ENCODE data around the gene DLK2.
"Not testable (repeated sequence)": the region's sequence is repeated elsewhere in the genome, so short reads cannot be mapped to it uniquely, and the experiment has no call there.

DLK2 gene, protein sequence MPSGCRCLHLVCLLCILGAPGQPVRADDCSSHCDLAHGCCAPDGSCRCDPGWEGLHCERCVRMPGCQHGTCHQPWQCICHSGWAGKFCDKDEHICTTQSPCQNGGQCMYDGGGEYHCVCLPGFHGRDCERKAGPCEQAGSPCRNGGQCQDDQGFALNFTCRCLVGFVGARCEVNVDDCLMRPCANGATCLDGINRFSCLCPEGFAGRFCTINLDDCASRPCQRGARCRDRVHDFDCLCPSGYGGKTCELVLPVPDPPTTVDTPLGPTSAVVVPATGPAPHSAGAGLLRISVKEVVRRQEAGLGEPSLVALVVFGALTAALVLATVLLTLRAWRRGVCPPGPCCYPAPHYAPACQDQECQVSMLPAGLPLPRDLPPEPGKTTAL
- total RNA-seq = 0 to 0.77 (median 0.35) reads per million in 3 donors

DNA sequence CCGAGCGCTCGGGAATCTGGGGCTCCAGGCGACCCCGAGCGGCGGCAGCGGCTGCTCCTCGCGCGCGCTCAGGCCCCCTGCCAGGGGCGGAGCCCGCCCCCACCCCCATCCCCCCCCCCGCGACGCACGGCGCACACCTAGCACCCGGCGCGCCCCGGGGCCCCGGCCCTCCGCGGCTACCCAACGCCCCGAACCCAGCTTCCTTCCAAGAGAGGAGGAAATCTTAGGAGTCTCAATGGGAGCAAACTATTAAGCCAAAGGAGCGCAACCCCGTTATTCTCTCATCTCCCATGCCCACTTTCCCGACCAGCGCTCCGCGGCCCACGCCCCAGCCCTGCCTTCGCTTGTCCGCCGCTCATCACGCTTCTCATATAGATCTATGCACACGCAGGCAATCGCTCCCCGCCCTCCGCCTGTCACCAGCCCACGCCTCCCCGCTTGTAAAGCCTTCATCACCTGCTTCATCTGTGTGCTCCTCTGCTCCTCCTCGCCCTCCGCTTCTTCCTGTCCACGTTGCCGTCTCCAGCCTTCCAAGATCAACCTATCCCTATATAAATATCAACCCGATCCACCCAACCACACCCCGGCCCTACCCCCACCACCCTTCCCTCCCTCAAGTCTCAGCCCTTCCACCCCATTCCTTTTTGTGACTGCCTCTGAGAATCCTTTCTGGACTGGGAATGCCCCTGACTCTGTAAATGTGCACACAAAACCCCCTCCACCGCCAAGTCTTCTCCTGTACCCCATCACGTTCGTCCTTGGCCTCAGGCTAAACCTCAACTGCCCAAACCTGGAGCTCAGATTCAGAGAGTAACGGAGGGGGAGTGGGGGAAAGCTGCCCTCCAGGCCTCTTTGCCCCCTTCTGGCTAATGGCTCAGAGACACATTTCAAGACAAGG lies at the start of gene DLK2:
TSS of gene DLK2 (minus strand) at position 18 of the 898 bp plus-strand sequence. CDS start 723 bp downstream, outside the sequence.
- DNase-seq = peak in 2 of 3 donors; percentile 11 to 28
- Histone ChIP-seq H3K36me3 (ENCODE audit: control insufficient read depth, insufficient read depth, low read length) (peaks cover 4% of the 10 kb centered on the region), H3K4me1 (ENCODE audit: control insufficient read depth, insufficient read depth, low read length, poor library complexity, severe bottlenecking) (peaks cover 12% of the 10 kb centered on the region), H3K9me3 (ENCODE audit: control insufficient read depth, low read length) (no peaks in the 10 kb centered on the region), H3K4me3 (ENCODE audit: insufficient read depth, low read depth, low read length, poor library complexity, severe bottlenecking) (peak within 1 kb of the TSS; percentile 78), H3K27ac (ENCODE audit: insufficient read depth, low read length, poor library complexity, severe bottlenecking) (no peak within 1 kb of the TSS), H3K27me3 (replicated peaks; ENCODE audit: control insufficient read depth, insufficient read depth, low read length, poor library complexity, severe bottlenecking) (no peaks in the 10 kb centered on the region)

- DNase-seq = no peak
- Histone ChIP-seq H3K4me1 (ENCODE audit: control insufficient read depth, insufficient read depth, low read length, poor library complexity, severe bottlenecking) (no peaks in the 10 kb centered on the region), H3K9me3 (ENCODE audit: control insufficient read depth, low read length) (no peaks in the 10 kb centered on the region), H3K27me3 (replicated peaks; ENCODE audit: control insufficient read depth, insufficient read depth, low read length, poor library complexity, severe bottlenecking) (peaks cover 2% of the 10 kb centered on the region), H3K36me3 (ENCODE audit: control insufficient read depth, insufficient read depth, low read length) (peaks cover 61% of the 10 kb centered on the region), H3K27ac (ENCODE audit: insufficient read depth, low read length, poor library complexity, severe bottlenecking) (no peak overlapping the region), H3K4me3 (ENCODE audit: insufficient read depth, low read depth, low read length, poor library complexity, severe bottlenecking) (no peak overlapping the region)
These were observed 48.1 kb upstream of the DLK2 start for GRCh38 chr6:43503443-43503842.

GRCh38 chr6:43502666-43503065 lies 47.3 kb upstream of the DLK2 start:
- Histone ChIP-seq H3K36me3 (ENCODE audit: control insufficient read depth, insufficient read depth, low read length) (peaks cover 65% of the 10 kb centered on the region), H3K27me3 (replicated peaks; ENCODE audit: control insufficient read depth, insufficient read depth, low read length, poor library complexity, severe bottlenecking) (no peaks in the 10 kb centered on the region), H3K4me3 (ENCODE audit: insufficient read depth, low read depth, low read length, poor library complexity, severe bottlenecking) (no peak overlapping the region), H3K27ac (ENCODE audit: insufficient read depth, low read length, poor library complexity, severe bottlenecking) (no peak overlapping the region), H3K4me1 (ENCODE audit: control insufficient read depth, insufficient read depth, low read length, poor library complexity, severe bottlenecking) (no peaks in the 10 kb centered on the region), H3K9me3 (ENCODE audit: control insufficient read depth, low read length) (no peaks in the 10 kb centered on the region)
- no peak for DNase-seq

GRCh38 chr6:43500921-43501320 lies 45.6 kb upstream of the DLK2 start:
- peaks cover 65% of the 10 kb centered on the region for H3K36me3 ChIP-seq (ENCODE audit: control insufficient read depth, insufficient read depth, low read length)
- H3K27me3 ChIP-seq (replicated peaks; ENCODE audit: control insufficient read depth, insufficient read depth, low read length, poor library complexity, severe bottlenecking) = no peaks in the 10 kb centered on the region
- no peak overlapping the region for H3K27ac ChIP-seq (ENCODE audit: insufficient read depth, low read length, poor library complexity, severe bottlenecking)
- peaks cover under 1% of the 10 kb centered on the region for H3K4me1 ChIP-seq (ENCODE audit: control insufficient read depth, insufficient read depth, low read length, poor library complexity, severe bottlenecking)
- no peaks in the 10 kb centered on the region for H3K9me3 ChIP-seq (ENCODE audit: control insufficient read depth, low read length)
- H3K4me3 ChIP-seq (ENCODE audit: insufficient read depth, low read depth, low read length, poor library complexity, severe bottlenecking) = no peak overlapping the region
- DNase-seq = no peak

- Histone ChIP-seq H3K4me1 (ENCODE audit: control insufficient read depth, insufficient read depth, low read length, poor library complexity, severe bottlenecking) (peaks cover 14% of the 10 kb centered on the region), H3K27ac (ENCODE audit: insufficient read depth, low read length, poor library complexity, severe bottlenecking) (no peak overlapping the region), H3K9me3 (ENCODE audit: control insufficient read depth, low read length) (no peaks in the 10 kb centered on the region), H3K4me3 (ENCODE audit: insufficient read depth, low read depth, low read length, poor library complexity, severe bottlenecking) (no peak overlapping the region), H3K36me3 (ENCODE audit: control insufficient read depth, insufficient read depth, low read length) (peaks cover 55% of the 10 kb centered on the region), H3K27me3 (replicated peaks; ENCODE audit: control insufficient read depth, insufficient read depth, low read length, poor library complexity, severe bottlenecking) (no peaks in the 10 kb centered on the region)
- DNase-seq = no peak
These were observed 43.9 kb upstream of the DLK2 start for GRCh38 chr6:43499028-43499815.

DNA sequence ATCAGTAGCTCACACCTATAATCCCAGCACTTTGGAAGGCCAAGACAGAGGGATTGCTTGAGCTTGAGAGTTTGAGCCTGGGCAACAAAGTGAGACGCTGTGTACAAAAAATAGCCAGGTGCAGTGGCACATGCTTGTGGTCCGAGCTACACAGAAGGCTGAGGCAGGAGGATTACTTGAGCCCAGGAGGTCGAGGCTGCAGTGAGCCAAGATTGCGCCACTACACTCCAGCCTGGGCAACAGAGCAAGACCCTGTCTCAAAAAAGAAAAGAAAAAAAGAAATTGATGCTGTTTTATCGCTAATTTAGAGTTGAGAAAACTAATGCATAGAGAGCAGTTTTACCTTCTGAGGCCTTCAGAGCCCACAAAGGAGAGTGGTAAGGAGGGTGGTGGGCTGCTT lies 42.9 kb upstream of the DLK2 start:
- H3K4me1 ChIP-seq (ENCODE audit: control insufficient read depth, insufficient read depth, low read length, poor library complexity, severe bottlenecking) = peaks cover 14% of the 10 kb centered on the region
- not testable (repeated sequence) for H3K9me3 ChIP-seq (ENCODE audit: control insufficient read depth, low read length); DNase-seq; H3K27ac ChIP-seq (ENCODE audit: insufficient read depth, low read length, poor library complexity, severe bottlenecking); H3K4me3 ChIP-seq (ENCODE audit: insufficient read depth, low read depth, low read length, poor library complexity, severe bottlenecking); H3K27me3 ChIP-seq (replicated peaks; ENCODE audit: control insufficient read depth, insufficient read depth, low read length, poor library complexity, severe bottlenecking)
- peaks cover 49% of the 10 kb centered on the region for H3K36me3 ChIP-seq (ENCODE audit: control insufficient read depth, insufficient read depth, low read length)

- no peaks in the 10 kb centered on the region for H3K9me3 ChIP-seq (ENCODE audit: control insufficient read depth, low read length)
- DNase-seq = no peak
- no peak overlapping the region for H3K4me3 ChIP-seq (ENCODE audit: insufficient read depth, low read depth, low read length, poor library complexity, severe bottlenecking)
- peaks cover 14% of the 10 kb centered on the region for H3K4me1 ChIP-seq (ENCODE audit: control insufficient read depth, insufficient read depth, low read length, poor library complexity, severe bottlenecking)
- no peaks in the 10 kb centered on the region for H3K27me3 ChIP-seq (replicated peaks; ENCODE audit: control insufficient read depth, insufficient read depth, low read length, poor library complexity, severe bottlenecking)
- H3K27ac ChIP-seq (ENCODE audit: insufficient read depth, low read length, poor library complexity, severe bottlenecking) = no peak overlapping the region
- peaks cover 45% of the 10 kb centered on the region for H3K36me3 ChIP-seq (ENCODE audit: control insufficient read depth, insufficient read depth, low read length)
These were observed 42.3 kb upstream of the DLK2 start for GRCh38 chr6:43497689-43498088.

DNA sequence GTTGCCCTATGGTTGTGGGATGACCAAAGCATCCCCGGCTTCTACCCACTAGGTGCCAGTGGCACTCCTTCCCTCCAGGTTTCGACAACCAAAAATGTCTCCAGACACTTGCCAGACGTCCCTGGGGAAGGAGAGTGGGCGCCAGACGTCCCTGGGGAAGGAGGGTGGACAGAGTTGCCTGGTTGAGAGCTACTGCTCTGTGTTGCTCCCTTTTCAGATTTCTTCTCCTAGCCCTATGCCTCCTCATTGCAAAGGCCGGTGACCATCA lies 41.7 kb upstream of the DLK2 start:
- Histone ChIP-seq H3K9me3 (ENCODE audit: control insufficient read depth, low read length) (no peaks in the 10 kb centered on the region), H3K27me3 (replicated peaks; ENCODE audit: control insufficient read depth, insufficient read depth, low read length, poor library complexity, severe bottlenecking) (no peaks in the 10 kb centered on the region), H3K4me1 (ENCODE audit: control insufficient read depth, insufficient read depth, low read length, poor library complexity, severe bottlenecking) (peaks cover 14% of the 10 kb centered on the region), H3K4me3 (ENCODE audit: insufficient read depth, low read depth, low read length, poor library complexity, severe bottlenecking) (no peak overlapping the region), H3K27ac (ENCODE audit: insufficient read depth, low read length, poor library complexity, severe bottlenecking) (no peak overlapping the region), H3K36me3 (ENCODE audit: control insufficient read depth, insufficient read depth, low read length) (peaks cover 39% of the 10 kb centered on the region)
- DNase-seq = no peak

GRCh38 chr6:43496370-43497128 lies 41.2 kb upstream of the DLK2 start:
- Histone ChIP-seq H3K9me3 (ENCODE audit: control insufficient read depth, low read length) (no peaks in the 10 kb centered on the region), H3K27ac (ENCODE audit: insufficient read depth, low read length, poor library complexity, severe bottlenecking) (peak overlapping the region; percentile 11), H3K4me3 (ENCODE audit: insufficient read depth, low read depth, low read length, poor library complexity, severe bottlenecking) (no peak overlapping the region), H3K27me3 (replicated peaks; ENCODE audit: control insufficient read depth, insufficient read depth, low read length, poor library complexity, severe bottlenecking) (no peaks in the 10 kb centered on the region), H3K36me3 (ENCODE audit: control insufficient read depth, insufficient read depth, low read length) (peaks cover 35% of the 10 kb centered on the region), H3K4me1 (ENCODE audit: control insufficient read depth, insufficient read depth, low read length, poor library complexity, severe bottlenecking) (peaks cover 14% of the 10 kb centered on the region)
- no peak for DNase-seq
